DND-41 (cell line): Measurements from ENCODE around the gene HSD11B1L.

ENCODE experiments used
- ATAC-seq: fragments of 200-7000 bp; cut with Tn5 transposase; 3 replicates; pipeline ENCODE4 v1.9.1; 2021; ENCODE audit warnings: low read depth; ENCODE audit not compliant: insufficient read depth
- DNase-seq: peaks from one replicate; pipeline ENCODE4 v3.0.0-alpha.2; 2020
- H2AFZ ChIP-seq: 2 replicates; pipeline ENCODE4 v1.6.0; 2012; ENCODE audit warnings: low read depth, low read length
- H3K27ac ChIP-seq: 2 replicates; pipeline ENCODE4 v1.5.1; 2012; ENCODE audit warnings: low read length, inconsistent platforms
- H3K27me3 ChIP-seq: fragments of 200-600 bp; sonication (generic); 2 replicates; pipeline ENCODE4 v1.6.0; 2012; ENCODE audit warnings: low read length, mild to moderate bottlenecking, inconsistent platforms; ENCODE audit not compliant: insufficient read depth, poor library complexity
- H3K36me3 ChIP-seq: 2 replicates; pipeline ENCODE4 v1.5.1; 2012; ENCODE audit warnings: low read length, inconsistent platforms; ENCODE audit not compliant: insufficient read depth
- H3K4me1 ChIP-seq: 2 replicates; pipeline ENCODE4 v1.5.1; 2012; ENCODE audit warnings: mild to moderate bottlenecking, low read length; ENCODE audit not compliant: insufficient read depth
- H3K4me2 ChIP-seq: 2 replicates; pipeline ENCODE4 v1.6.0; 2012; ENCODE audit warnings: mild to moderate bottlenecking, moderate library complexity, low read length, inconsistent platforms; ENCODE audit not compliant: insufficient read depth
- H3K4me3 ChIP-seq, 2 experiments: fragments of 200-600 bp in 1 of 2; shearing (Covaris generic) in 1 of 2; 2 replicates each; pipeline ENCODE4 v1.5.1; 2012 to 2016; ENCODE audit warnings: inconsistent platforms in 2 of 2, low read length in 2 of 2, mild to moderate bottlenecking in 2 of 2, low read depth in 1 of 2, moderate library complexity in 1 of 2
- H3K79me2 ChIP-seq: 2 replicates; pipeline ENCODE4 v1.6.0; 2012; ENCODE audit warnings: low read length, inconsistent platforms; ENCODE audit not compliant: insufficient read depth
- H3K9ac ChIP-seq: 2 replicates; pipeline ENCODE4 v1.6.0; 2012; ENCODE audit warnings: low read depth, mild to moderate bottlenecking, inconsistent platforms, low read length, moderate library complexity
- H3K9me3 ChIP-seq: 2 replicates; pipeline ENCODE4 v1.5.1; 2012; ENCODE audit warnings: low read length, moderate library complexity, mild to moderate bottlenecking, inconsistent platforms; ENCODE audit not compliant: insufficient read depth, severe bottlenecking
- H4K20me1 ChIP-seq: 2 replicates; pipeline ENCODE4 v1.6.0; 2012; ENCODE audit warnings: low read length; ENCODE audit not compliant: insufficient read depth
- CTCF ChIP-seq: IDR thresholded peaks from 2 replicates; pipeline ENCODE4 v1.5.1; 2012; ENCODE audit warnings: borderline replicate concordance, low read length, moderate library complexity, mild to moderate bottlenecking; ENCODE audit not compliant: poor library complexity, severe bottlenecking; ENCODE audit errors: extremely low read depth
- EZH2 ChIP-seq: IDR thresholded peaks from 3 replicates; pipeline ENCODE4 v1.6.1; 2012; ENCODE audit warnings: borderline replicate concordance, low read depth, mild to moderate bottlenecking, moderate library complexity, low read length, inconsistent platforms; ENCODE audit not compliant: severe bottlenecking

HSD11B1L gene

GRCh38 chr19:5694956-5695648 is 14.3 kb downstream of the HSD11B1L start:
- DNase-seq (no peak), ATAC-seq (no peak)
- H3K36me3 ChIP-seq, result peaks cover 86% of the 10 kb centered on the region

GRCh38 chr19:5695649-5696195 is 14.9 kb downstream of the HSD11B1L start:
- Histone ChIP-seq H3K27me3 (no peaks in the 10 kb centered on the region), H3K9ac (no peak overlapping the region), H4K20me1 (peaks cover 89% of the 10 kb centered on the region), H3K36me3 (peaks cover 87% of the 10 kb centered on the region), H3K4me3 (no peak overlapping the region), H2AFZ (no peak overlapping the region), H3K4me2 (no peak overlapping the region), H3K9me3 (no peaks in the 10 kb centered on the region), H3K4me1 (peaks cover 26% of the 10 kb centered on the region), H3K79me2 (peaks cover 69% of the 10 kb centered on the region), H3K27ac (no peak overlapping the region)
- no peak for TF ChIP-seq CTCF
- no peak for TF ChIP-seq EZH2
- DNase-seq (no peak), ATAC-seq (no peak)

More at GRCh38 chr19:5694956-5695648, 14.3 kb downstream of the HSD11B1L start:
- peaks cover 75% of the 10 kb centered on the region for H3K79me2 ChIP-seq
- no peak overlapping the region for H3K27ac ChIP-seq
- H4K20me1 ChIP-seq, result peaks cover 89% of the 10 kb centered on the region
- peaks cover 26% of the 10 kb centered on the region for H3K4me1 ChIP-seq
- no peak overlapping the region for H3K4me3 ChIP-seq
- H3K9me3 ChIP-seq, result no peaks in the 10 kb centered on the region
- H3K4me2 ChIP-seq, result no peak overlapping the region
- no peaks in the 10 kb centered on the region for H3K27me3 ChIP-seq
- TF ChIP-seq EZH2 (no peak), CTCF (no peak)
- no peak overlapping the region for H2AFZ ChIP-seq
- no peak overlapping the region for H3K9ac ChIP-seq

- peaks cover 64% of the 10 kb centered on the region for H3K79me2 ChIP-seq
- H3K9ac ChIP-seq, result no peak overlapping the region
- no peak overlapping the region for H2AFZ ChIP-seq
- no peak for DNase-seq
- peaks cover 87% of the 10 kb centered on the region for H3K36me3 ChIP-seq
- no peak overlapping the region for H3K4me2 ChIP-seq
- H3K4me3 ChIP-seq, result no peak overlapping the region
- no peaks in the 10 kb centered on the region for H3K9me3 ChIP-seq
- peaks cover 83% of the 10 kb centered on the region for H4K20me1 ChIP-seq
- TF ChIP-seq EZH2 (no peak), CTCF (no peak)
- no peak for ATAC-seq
- H3K27me3 ChIP-seq, result no peaks in the 10 kb centered on the region
- peaks cover 25% of the 10 kb centered on the region for H3K4me1 ChIP-seq
- no peak overlapping the region for H3K27ac ChIP-seq
Observed at GRCh38 chr19:5696196-5697021, 15.6 kb downstream of the HSD11B1L start.
